GM13977 (cell line): ENCODE results near the gene RASIP1.

Experiments used
- DNase-seq: peaks from one replicate; pipeline ENCODE4 v3.0.0; 2012; ENCODE audit warnings: low spot score
- in situ Hi-C: fragments of 300-500 bp; cut with MboI; formaldehyde crosslinking; loops from one replicate; pipeline ENCODE4 v1.12.0; 2022; ENCODE audit warnings: low sequenced_read_pairs, low pct_unique_long_range_greater_than_20kb, mixed read lengths, inconsistent platforms; ENCODE audit not compliant: unreplicated experiment
- TF ChIP-seq, protein P1 (sequence below): IDR thresholded peaks from 2 replicates; pipeline ENCODE4 v1.5.1; 2012; ENCODE audit warnings: mild to moderate bottlenecking, control low read depth; ENCODE audit not compliant: insufficient read depth; ENCODE audit errors: extremely low read depth, missing control alignments

The RASIP1 gene

DNA sequence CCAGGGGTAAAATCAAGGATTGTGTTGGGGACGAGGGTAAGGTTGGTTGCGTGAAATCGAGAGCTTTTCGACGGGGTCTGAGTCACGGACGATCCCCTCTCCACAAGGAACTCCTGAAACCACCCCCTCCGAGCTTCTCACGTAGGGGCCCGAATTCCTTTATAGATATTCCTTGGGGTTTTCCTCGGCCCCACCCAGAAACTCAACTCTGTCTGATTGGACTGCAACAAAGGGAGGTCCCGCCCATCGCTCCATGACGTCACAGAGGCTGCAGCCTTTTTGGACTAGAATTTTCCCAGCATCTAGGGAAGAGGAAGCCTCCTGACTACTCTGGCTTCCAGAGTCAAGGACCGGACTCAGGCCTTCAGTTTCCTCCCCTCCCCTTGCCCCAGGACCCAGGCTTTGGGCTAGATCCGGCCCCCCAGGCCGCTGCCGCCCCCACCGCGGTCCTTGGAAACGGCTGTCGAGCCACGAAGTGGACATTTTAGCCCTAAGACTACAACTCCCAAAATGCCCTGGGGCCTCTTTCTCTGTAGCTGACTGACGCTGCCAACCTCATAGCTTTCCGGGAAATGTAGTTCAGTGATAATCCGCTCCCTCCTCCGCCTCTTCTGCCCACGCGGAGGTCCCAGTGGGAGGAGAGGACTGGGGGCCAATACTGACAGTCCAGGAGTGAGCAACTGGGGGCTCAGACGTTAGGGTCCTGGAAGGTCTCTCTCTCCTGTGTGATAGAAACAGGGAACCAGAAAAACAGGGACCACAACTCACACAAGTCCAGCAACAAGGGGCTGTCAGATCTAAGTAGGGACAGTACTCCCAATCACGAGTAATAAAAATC is 6.5 kb upstream of the RASIP1 start, which contains the start of gene IZUMO1:
Gene IZUMO1, minus strand, starts transcription at position 172 of the 838 bp plus-strand sequence. CDS start 1,050 bp downstream, outside the sequence.
- TF ChIP-seq, protein P1, sequence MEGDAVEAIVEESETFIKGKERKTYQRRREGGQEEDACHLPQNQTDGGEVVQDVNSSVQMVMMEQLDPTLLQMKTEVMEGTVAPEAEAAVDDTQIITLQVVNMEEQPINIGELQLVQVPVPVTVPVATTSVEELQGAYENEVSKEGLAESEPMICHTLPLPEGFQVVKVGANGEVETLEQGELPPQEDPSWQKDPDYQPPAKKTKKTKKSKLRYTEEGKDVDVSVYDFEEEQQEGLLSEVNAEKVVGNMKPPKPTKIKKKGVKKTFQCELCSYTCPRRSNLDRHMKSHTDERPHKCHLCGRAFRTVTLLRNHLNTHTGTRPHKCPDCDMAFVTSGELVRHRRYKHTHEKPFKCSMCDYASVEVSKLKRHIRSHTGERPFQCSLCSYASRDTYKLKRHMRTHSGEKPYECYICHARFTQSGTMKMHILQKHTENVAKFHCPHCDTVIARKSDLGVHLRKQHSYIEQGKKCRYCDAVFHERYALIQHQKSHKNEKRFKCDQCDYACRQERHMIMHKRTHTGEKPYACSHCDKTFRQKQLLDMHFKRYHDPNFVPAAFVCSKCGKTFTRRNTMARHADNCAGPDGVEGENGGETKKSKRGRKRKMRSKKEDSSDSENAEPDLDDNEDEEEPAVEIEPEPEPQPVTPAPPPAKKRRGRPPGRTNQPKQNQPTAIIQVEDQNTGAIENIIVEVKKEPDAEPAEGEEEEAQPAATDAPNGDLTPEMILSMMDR = no peak
- in situ Hi-C loops = no loop called here
- peak; percentile 87 for DNase-seq

DNA sequence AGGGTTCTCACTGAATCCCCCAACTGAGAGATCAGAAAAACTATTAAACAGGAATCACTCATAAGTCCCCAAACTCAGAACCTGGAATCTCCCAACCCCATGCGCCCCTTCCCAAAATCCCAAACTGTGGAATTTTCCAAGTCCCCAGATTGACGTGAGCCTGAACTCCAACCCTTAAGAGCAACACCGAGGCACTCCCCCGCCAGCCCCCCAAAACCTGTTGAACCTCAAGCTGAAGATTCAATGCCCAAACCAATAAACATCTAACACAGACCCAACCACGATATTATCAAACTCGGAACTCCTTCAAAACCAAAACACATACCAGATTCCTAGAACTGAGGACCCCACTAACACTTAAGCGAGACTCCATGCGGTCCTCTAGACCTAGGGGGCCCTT is 5.7 kb upstream of the RASIP1 start:
- TF ChIP-seq, protein P1 = no peak
- in situ Hi-C loops = no loop called here
- DNase-seq = no peak

DNA sequence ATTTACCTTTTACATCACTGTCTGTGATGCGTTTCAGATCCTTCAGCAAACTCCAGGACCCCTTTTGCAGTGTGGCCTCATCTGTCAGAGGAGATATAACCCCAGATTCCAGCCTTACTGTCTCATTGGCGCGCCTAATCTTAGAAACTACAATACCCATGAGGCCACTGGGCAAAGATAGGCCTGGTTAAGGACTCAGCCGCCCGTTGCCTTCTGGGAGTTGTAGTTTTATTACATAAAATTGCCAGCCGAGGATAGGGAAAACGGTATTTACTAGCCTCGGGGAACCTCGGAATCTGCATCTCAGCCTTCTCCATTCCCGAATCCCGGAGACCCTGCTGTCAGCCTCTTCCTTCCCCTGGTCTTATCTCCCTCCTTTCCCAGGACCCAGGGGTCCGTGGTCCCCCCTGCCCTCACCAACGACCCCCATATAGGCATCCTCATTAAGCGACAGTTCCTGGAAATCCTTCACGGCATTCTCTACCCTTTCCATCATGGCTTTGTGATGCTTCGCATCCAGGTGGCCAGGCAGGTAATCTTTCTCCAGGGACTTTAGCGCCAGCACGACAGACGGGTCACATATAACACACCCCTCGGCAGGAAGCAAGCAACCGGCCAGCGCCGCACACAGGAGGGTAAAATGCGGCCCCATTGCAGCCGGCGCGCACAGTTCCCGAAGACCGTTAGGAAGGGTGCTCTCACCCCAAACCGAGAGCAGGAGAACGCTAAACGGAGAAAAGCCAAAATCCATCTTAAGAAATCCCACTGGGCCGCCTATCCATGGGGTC is 5.0 kb upstream of the RASIP1 start:
- in situ Hi-C loops = no loop called here
- TF ChIP-seq, protein P1 = no peak
- peak; percentile 79 for DNase-seq

DNA sequence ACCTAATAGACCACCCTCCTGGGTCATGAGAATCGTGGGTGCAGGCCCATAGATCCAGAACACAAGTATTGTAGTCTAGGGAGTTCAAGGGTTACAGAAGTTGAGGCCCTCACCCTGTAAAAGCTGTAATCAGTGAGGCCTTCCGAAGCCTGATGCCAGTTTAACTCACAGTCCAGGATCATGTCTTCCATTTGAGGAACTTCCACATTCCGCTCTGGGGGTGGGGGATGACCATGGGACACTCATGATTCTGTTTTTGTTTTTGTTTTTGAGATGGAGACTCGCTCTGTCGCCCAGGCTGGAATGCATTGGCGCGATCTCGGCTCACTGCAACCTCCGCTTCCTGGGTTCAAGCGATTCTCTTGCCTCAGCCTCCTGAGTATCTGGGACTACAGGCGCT is 1.7 kb upstream of the RASIP1 start:
- TF ChIP-seq, protein P1 = no peak
- in situ Hi-C loops = no loop called here
- DNase-seq = no peak

DNA sequence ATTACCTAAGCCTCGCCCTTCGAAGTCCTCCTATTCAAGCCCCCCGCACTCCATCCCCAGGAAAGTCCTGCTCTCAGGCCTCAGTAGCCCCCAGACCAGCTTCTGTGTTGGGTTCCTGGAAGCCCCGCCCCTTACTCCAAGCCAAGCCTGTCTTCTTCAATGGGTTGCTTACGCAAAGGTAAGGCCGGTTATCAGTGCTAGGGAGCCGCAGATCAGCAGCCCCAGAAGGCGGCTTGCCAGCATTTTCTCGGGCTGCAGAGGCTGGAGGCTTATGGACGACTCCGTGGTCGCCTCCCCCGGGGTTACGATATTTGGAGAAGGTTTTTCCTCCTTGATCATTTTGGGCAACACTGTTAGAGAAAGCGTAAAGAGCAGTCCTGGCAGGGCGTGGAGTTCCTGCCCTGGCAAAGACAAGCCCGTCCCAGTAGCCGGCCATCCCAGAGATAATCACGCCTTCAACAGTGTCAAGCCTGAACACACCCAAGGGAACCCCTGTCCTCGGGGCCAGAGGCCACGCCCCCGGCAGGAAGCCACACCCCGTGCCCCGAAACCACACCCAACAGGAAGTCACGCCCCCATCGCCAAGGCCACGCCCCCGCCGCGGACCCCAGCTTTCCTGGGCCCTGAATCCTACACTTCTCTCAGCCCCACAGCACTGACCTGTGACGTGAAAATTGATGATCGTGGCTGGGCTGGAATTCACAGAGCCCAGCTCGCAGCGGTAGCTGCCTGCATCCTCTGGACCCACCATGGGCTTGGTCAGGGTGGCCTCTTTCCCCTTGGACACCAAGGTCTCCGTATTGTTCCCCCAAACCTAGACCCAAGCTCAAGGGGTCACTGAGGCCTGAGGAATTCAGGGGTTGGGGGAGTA is 954 bp upstream of the RASIP1 start:
- TF ChIP-seq, protein P1 = no peak
- DNase-seq = peak; percentile 60
- in situ Hi-C loops = no loop called here

DNA sequence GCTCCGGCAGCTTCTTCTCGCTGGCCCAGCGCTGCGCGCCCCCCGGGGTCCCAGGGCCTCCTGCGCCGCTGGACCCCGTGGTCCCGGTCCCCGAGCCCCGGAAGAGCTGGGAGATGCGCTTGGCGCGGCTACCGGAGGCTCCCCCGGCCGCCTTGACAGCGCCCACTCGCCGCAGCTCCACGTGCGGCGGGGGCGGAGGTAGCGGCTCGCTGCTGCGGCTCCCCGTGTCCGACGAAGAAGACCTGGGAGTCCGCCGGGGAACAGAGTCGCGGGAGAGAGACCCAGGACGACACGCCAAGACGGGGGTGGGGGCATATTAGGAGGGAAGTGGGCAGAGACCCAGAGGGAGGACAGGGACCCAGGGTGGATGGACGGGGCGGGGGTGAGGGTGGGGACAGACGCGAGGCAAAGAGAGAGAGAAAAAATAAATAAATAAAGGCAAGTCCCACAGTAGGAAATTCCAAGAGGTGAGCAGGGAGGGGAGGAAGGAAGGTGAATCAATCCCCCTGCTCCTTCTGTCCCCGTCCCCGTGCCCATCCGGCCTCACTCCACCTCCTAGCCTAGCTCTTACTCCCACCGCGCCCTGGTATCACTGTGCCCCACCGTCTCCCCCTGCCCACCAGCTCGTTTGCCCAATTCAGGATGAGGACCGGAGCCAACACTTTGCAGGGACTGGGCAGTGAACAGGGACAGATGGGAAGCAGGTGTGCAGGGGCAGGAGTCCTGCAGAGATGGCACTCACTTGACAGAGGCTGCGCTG is 826 bp downstream of the RASIP1 start:
- TF ChIP-seq, protein P1 = no peak
- in situ Hi-C loops = no loop called here
- DNase-seq = no peak
